Neural cell (in vitro differentiated cells): ENCODE data around the gene PLSCR5.

Experiments used
- EP300 ChIP-seq: fragments of 450-650 bp; conservative IDR thresholded peaks from 2 replicates; pipeline ENCODE4 v1.6.1; 2014; ENCODE audit warnings: antibody characterized with exemption, mild to moderate bottlenecking, moderate library complexity; ENCODE audit not compliant: poor library complexity, severe bottlenecking
- EZH2 ChIP-seq: fragments of 200-600, 300-800 bp; shearing (Covaris generic), sonication (generic); IDR thresholded peaks from 2 replicates; pipeline ENCODE4 v1.6.1; 2014; ENCODE audit warnings: antibody characterized with exemption, low read length, borderline replicate concordance, mild to moderate bottlenecking; ENCODE audit not compliant: insufficient read depth, poor library complexity, severe bottlenecking
- MXI1 ChIP-seq: fragments of 450-650 bp; conservative IDR thresholded peaks from 2 replicates; pipeline ENCODE4 v1.6.1; 2014; ENCODE audit warnings: antibody characterized with exemption, mild to moderate bottlenecking; ENCODE audit not compliant: poor library complexity, severe bottlenecking
- POLR2AphosphoS5 ChIP-seq: IDR thresholded peaks from 2 replicates; pipeline ENCODE4 v1.6.1; 2012
- RAD21 ChIP-seq: fragments of 450-650 bp; conservative IDR thresholded peaks from 2 replicates; pipeline ENCODE4 v1.6.1; 2014; ENCODE audit warnings: antibody characterized with exemption, mild to moderate bottlenecking, moderate library complexity
- SMC3 ChIP-seq: fragments of 450-650 bp; conservative IDR thresholded peaks from 2 replicates; pipeline ENCODE4 v1.6.1; 2014; ENCODE audit warnings: antibody characterized with exemption, mild to moderate bottlenecking, moderate library complexity; ENCODE audit not compliant: poor library complexity
- TAF1 ChIP-seq: IDR thresholded peaks from 2 replicates; pipeline ENCODE4 v1.6.1; 2012; ENCODE audit warnings: low read depth
- TF ChIP-seq, protein P1 (sequence below): fragments of 450-650 bp; IDR thresholded peaks from 2 replicates; pipeline ENCODE4 v1.5.1; 2014; ENCODE audit warnings: antibody characterized with exemption, mild to moderate bottlenecking, moderate library complexity; ENCODE audit not compliant: poor library complexity, severe bottlenecking
- TF ChIP-seq, protein P2 (sequence below): IDR thresholded peaks from 2 replicates; pipeline ENCODE4 v1.6.1; 2012; ENCODE audit warnings: borderline replicate concordance

- TF ChIP-seq, protein P1, sequence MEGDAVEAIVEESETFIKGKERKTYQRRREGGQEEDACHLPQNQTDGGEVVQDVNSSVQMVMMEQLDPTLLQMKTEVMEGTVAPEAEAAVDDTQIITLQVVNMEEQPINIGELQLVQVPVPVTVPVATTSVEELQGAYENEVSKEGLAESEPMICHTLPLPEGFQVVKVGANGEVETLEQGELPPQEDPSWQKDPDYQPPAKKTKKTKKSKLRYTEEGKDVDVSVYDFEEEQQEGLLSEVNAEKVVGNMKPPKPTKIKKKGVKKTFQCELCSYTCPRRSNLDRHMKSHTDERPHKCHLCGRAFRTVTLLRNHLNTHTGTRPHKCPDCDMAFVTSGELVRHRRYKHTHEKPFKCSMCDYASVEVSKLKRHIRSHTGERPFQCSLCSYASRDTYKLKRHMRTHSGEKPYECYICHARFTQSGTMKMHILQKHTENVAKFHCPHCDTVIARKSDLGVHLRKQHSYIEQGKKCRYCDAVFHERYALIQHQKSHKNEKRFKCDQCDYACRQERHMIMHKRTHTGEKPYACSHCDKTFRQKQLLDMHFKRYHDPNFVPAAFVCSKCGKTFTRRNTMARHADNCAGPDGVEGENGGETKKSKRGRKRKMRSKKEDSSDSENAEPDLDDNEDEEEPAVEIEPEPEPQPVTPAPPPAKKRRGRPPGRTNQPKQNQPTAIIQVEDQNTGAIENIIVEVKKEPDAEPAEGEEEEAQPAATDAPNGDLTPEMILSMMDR, result no peak
- TF ChIP-seq POLR2AphosphoS5, result no peak
- TF ChIP-seq, protein P2, sequence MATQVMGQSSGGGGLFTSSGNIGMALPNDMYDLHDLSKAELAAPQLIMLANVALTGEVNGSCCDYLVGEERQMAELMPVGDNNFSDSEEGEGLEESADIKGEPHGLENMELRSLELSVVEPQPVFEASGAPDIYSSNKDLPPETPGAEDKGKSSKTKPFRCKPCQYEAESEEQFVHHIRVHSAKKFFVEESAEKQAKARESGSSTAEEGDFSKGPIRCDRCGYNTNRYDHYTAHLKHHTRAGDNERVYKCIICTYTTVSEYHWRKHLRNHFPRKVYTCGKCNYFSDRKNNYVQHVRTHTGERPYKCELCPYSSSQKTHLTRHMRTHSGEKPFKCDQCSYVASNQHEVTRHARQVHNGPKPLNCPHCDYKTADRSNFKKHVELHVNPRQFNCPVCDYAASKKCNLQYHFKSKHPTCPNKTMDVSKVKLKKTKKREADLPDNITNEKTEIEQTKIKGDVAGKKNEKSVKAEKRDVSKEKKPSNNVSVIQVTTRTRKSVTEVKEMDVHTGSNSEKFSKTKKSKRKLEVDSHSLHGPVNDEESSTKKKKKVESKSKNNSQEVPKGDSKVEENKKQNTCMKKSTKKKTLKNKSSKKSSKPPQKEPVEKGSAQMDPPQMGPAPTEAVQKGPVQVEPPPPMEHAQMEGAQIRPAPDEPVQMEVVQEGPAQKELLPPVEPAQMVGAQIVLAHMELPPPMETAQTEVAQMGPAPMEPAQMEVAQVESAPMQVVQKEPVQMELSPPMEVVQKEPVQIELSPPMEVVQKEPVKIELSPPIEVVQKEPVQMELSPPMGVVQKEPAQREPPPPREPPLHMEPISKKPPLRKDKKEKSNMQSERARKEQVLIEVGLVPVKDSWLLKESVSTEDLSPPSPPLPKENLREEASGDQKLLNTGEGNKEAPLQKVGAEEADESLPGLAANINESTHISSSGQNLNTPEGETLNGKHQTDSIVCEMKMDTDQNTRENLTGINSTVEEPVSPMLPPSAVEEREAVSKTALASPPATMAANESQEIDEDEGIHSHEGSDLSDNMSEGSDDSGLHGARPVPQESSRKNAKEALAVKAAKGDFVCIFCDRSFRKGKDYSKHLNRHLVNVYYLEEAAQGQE, result no peak
- no peak for TF ChIP-seq MXI1
- TF ChIP-seq EP300, result no peak
- no peak for TF ChIP-seq EZH2
- no peak for TF ChIP-seq RAD21
- no peak for TF ChIP-seq TAF1
- TF ChIP-seq SMC3, result no peak
These were observed 11.4 kb downstream of the PLSCR5 start for GRCh38 chr3:146593776-146594175.
